Ishikawa (cell line): ENCODE data around the gene PPIL4.

Experiments
- CEBPB ChIP-seq: IDR thresholded peaks from 2 replicates; pipeline ENCODE4 v1.6.1; 2012
- CREB1 ChIP-seq: IDR thresholded peaks from 2 replicates; pipeline ENCODE4 v1.6.1; 2012; ENCODE audit warnings: low read depth
- EGR1 ChIP-seq: IDR thresholded peaks from 2 replicates; pipeline ENCODE4 v1.6.1; 2012
- EP300 ChIP-seq: IDR thresholded peaks from 2 replicates; pipeline ENCODE4 v1.6.1; 2012; ENCODE audit warnings: borderline replicate concordance
- FOXM1 ChIP-seq: IDR thresholded peaks from 2 replicates; pipeline ENCODE4 v1.6.1; 2012; ENCODE audit warnings: low read depth, borderline replicate concordance
- NFIC ChIP-seq: IDR thresholded peaks from 2 replicates; pipeline ENCODE4 v1.6.1; 2012
- RAD21 ChIP-seq: IDR thresholded peaks from 2 replicates; pipeline ENCODE4 v1.6.1; 2012; ENCODE audit warnings: low read depth
- TAF1 ChIP-seq: IDR thresholded peaks from 2 replicates; pipeline ENCODE4 v1.6.1; 2012; ENCODE audit warnings: low read depth, mild to moderate bottlenecking
- TCF12 ChIP-seq: IDR thresholded peaks from 2 replicates; pipeline ENCODE4 v1.6.1; 2012; ENCODE audit warnings: low read depth
- YY1 ChIP-seq: IDR thresholded peaks from 2 replicates; pipeline ENCODE4 v1.6.1; 2012; ENCODE audit warnings: low read depth
- ZBTB7A ChIP-seq: IDR thresholded peaks from 2 replicates; pipeline ENCODE4 v1.6.1; 2012; ENCODE audit warnings: low read depth
- TF ChIP-seq, protein P1 (sequence below): IDR thresholded peaks from 2 replicates; pipeline ENCODE4 v1.6.1; 2012
- TF ChIP-seq, protein P2 (sequence below): IDR thresholded peaks from 2 replicates; pipeline ENCODE4 v1.6.1; 2012; ENCODE audit warnings: low read depth, mild to moderate bottlenecking
- TF ChIP-seq, protein P3 (sequence below): IDR thresholded peaks from 2 replicates; pipeline ENCODE4 v1.6.1; 2012

DNA sequence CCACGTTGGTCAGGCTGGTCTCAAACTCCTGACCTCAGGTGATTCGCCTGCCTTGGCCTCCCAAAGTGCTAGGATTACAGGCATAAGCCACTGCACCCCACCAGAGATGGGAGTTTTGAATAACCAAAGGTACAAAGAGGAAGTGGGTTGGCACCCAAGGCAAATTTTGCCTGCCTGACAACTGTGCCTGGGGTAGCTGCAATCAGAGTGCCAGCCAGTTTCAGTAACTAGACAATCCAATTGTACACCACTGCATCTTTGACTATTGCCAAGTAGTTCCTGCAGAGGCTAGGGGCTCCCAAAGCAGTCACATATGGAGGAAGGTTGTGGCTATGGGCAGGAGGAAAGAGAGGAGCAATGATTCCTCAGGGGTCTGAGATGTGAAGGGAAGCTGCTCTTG, 77.7 kb downstream of the PPIL4 start:
- TF ChIP-seq TAF1 (no peak), CEBPB (no peak), EP300 (no peak), FOXM1 (no peak), RAD21 (no peak), TCF12 (no peak), EGR1 (no peak), ZBTB7A (no peak), NFIC (no peak), YY1 (no peak), CREB1 (no peak)
- TF ChIP-seq, protein P1, sequence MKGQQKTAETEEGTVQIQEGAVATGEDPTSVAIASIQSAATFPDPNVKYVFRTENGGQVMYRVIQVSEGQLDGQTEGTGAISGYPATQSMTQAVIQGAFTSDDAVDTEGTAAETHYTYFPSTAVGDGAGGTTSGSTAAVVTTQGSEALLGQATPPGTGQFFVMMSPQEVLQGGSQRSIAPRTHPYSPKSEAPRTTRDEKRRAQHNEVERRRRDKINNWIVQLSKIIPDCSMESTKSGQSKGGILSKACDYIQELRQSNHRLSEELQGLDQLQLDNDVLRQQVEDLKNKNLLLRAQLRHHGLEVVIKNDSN: no peak
- TF ChIP-seq, protein P2, sequence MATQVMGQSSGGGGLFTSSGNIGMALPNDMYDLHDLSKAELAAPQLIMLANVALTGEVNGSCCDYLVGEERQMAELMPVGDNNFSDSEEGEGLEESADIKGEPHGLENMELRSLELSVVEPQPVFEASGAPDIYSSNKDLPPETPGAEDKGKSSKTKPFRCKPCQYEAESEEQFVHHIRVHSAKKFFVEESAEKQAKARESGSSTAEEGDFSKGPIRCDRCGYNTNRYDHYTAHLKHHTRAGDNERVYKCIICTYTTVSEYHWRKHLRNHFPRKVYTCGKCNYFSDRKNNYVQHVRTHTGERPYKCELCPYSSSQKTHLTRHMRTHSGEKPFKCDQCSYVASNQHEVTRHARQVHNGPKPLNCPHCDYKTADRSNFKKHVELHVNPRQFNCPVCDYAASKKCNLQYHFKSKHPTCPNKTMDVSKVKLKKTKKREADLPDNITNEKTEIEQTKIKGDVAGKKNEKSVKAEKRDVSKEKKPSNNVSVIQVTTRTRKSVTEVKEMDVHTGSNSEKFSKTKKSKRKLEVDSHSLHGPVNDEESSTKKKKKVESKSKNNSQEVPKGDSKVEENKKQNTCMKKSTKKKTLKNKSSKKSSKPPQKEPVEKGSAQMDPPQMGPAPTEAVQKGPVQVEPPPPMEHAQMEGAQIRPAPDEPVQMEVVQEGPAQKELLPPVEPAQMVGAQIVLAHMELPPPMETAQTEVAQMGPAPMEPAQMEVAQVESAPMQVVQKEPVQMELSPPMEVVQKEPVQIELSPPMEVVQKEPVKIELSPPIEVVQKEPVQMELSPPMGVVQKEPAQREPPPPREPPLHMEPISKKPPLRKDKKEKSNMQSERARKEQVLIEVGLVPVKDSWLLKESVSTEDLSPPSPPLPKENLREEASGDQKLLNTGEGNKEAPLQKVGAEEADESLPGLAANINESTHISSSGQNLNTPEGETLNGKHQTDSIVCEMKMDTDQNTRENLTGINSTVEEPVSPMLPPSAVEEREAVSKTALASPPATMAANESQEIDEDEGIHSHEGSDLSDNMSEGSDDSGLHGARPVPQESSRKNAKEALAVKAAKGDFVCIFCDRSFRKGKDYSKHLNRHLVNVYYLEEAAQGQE: no peak
- TF ChIP-seq, protein P3, sequence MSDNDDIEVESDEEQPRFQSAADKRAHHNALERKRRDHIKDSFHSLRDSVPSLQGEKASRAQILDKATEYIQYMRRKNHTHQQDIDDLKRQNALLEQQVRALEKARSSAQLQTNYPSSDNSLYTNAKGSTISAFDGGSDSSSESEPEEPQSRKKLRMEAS: no peak
